Activated T-helper 17 cell treated with anti-CD3 and anti-CD28 coated beads, Interleukin-2, amount 50 U/mL, for 72 hours (primary cell): ENCODE results near the gene TAS2R60. TPM values are rescaled to one million over a fixed set of nuclear protein-coding genes. Genes with fewer than 3 reads are reported as not detected.
"Not testable (repeated sequence)": the region's sequence is repeated elsewhere in the genome, so short reads cannot be mapped to it uniquely, and the experiment has no call there.

Experiments
- ATAC-seq: fragments of 150-1000 bp; cut with Tn5 transposase; replicated peaks from 2 replicates; pipeline ENCODE4 v1.10.0; 2021; ENCODE audit warnings: mild to moderate bottlenecking, moderate library complexity
- H3K27ac Mint-ChIP-seq: one replicate; pipeline ENCODE4 v1.8.0; 2022; ENCODE audit warnings: mixed read lengths
- H3K27me3 Mint-ChIP-seq: one replicate; pipeline ENCODE4 v1.8.0; 2022; ENCODE audit warnings: mixed read lengths
- H3K36me3 Mint-ChIP-seq: one replicate; pipeline ENCODE4 v1.8.0; 2022; ENCODE audit warnings: low read depth, mild to moderate bottlenecking, mixed read lengths
- H3K4me1 Mint-ChIP-seq: one replicate; pipeline ENCODE4 v1.8.0; 2022; ENCODE audit warnings: mixed read lengths
- H3K4me3 Mint-ChIP-seq: one replicate; pipeline ENCODE4 v1.8.0; 2022; ENCODE audit warnings: mild to moderate bottlenecking, mixed read lengths
- H3K9me3 Mint-ChIP-seq: one replicate; pipeline ENCODE4 v1.8.0; 2022; ENCODE audit warnings: mixed read lengths
- total RNA-seq, 2 donors: library from RNA; stranded (reverse); gene quantifications; one replicate each; pipeline ENCODE4 v1.2.3, GENCODE V29; 2022

The TAS2R60 gene
- total RNA-seq, 2 donors from 2014 or later: not detected

GRCh38 chr7:143419880-143420279 is 23.4 kb upstream of the TAS2R60 start:
- no peaks in the 10 kb centered on the region for H3K27me3 Mint-ChIP-seq
- no peaks in the 10 kb centered on the region for H3K9me3 Mint-ChIP-seq
- no peak overlapping the region for H3K4me3 Mint-ChIP-seq
- H3K36me3 Mint-ChIP-seq: no peaks in the 10 kb centered on the region
- no peak for ATAC-seq
- no peaks in the 10 kb centered on the region for H3K4me1 Mint-ChIP-seq
- no peak overlapping the region for H3K27ac Mint-ChIP-seq

GRCh38 chr7:143420624-143421023 is 22.6 kb upstream of the TAS2R60 start:
- not testable (repeated sequence) for H3K9me3 Mint-ChIP-seq, H3K27me3 Mint-ChIP-seq, ATAC-seq, H3K4me3 Mint-ChIP-seq, H3K36me3 Mint-ChIP-seq, H3K4me1 Mint-ChIP-seq, H3K27ac Mint-ChIP-seq

- H3K27ac Mint-ChIP-seq: no peak overlapping the region
- H3K4me3 Mint-ChIP-seq: no peak overlapping the region
- H3K27me3 Mint-ChIP-seq: no peaks in the 10 kb centered on the region
- no peak for ATAC-seq
- H3K4me1 Mint-ChIP-seq: peaks cover 6% of the 10 kb centered on the region
- no peaks in the 10 kb centered on the region for H3K9me3 Mint-ChIP-seq
- no peaks in the 10 kb centered on the region for H3K36me3 Mint-ChIP-seq
Observed at GRCh38 chr7:143422033-143422432, 21.2 kb upstream of the TAS2R60 start.

GRCh38 chr7:143424476-143424875 is 18.8 kb upstream of the TAS2R60 start:
- not testable (repeated sequence) for H3K4me3 Mint-ChIP-seq, H3K4me1 Mint-ChIP-seq, H3K27me3 Mint-ChIP-seq, H3K9me3 Mint-ChIP-seq, ATAC-seq, H3K36me3 Mint-ChIP-seq, H3K27ac Mint-ChIP-seq

GRCh38 chr7:143426479-143427142 is 16.6 kb upstream of the TAS2R60 start:
- peak; percentile 38 for ATAC-seq
- peaks cover 6% of the 10 kb centered on the region for H3K4me1 Mint-ChIP-seq
- H3K4me3 Mint-ChIP-seq: peak overlapping the region; percentile 24
- no peaks in the 10 kb centered on the region for H3K36me3 Mint-ChIP-seq
- H3K27ac Mint-ChIP-seq: peak overlapping the region; percentile 70
- H3K9me3 Mint-ChIP-seq: no peaks in the 10 kb centered on the region
- H3K27me3 Mint-ChIP-seq: no peaks in the 10 kb centered on the region

GRCh38 chr7:143429770-143430698 is 13.2 kb upstream of the TAS2R60 start:
- Mint-ChIP-seq H3K9me3 (no peaks in the 10 kb centered on the region), H3K27ac (no peak overlapping the region), H3K4me1 (peaks cover 6% of the 10 kb centered on the region), H3K27me3 (no peaks in the 10 kb centered on the region), H3K36me3 (no peaks in the 10 kb centered on the region), H3K4me3 (no peak overlapping the region)
- ATAC-seq: no peak

- H3K36me3 Mint-ChIP-seq: no peaks in the 10 kb centered on the region
- H3K9me3 Mint-ChIP-seq: no peaks in the 10 kb centered on the region
- no peaks in the 10 kb centered on the region for H3K27me3 Mint-ChIP-seq
- H3K4me1 Mint-ChIP-seq: peaks cover 6% of the 10 kb centered on the region
- peak overlapping the region; percentile 37 for H3K27ac Mint-ChIP-seq
- no peak overlapping the region for H3K4me3 Mint-ChIP-seq
- no peak for ATAC-seq
Observed at GRCh38 chr7:143431109-143431508, 12.1 kb upstream of the TAS2R60 start.

- Mint-ChIP-seq H3K36me3 (no peaks in the 10 kb centered on the region), H3K27me3 (no peaks in the 10 kb centered on the region), H3K4me3 (no peak overlapping the region), H3K27ac (no peak overlapping the region), H3K9me3 (no peaks in the 10 kb centered on the region), H3K4me1 (peaks cover 11% of the 10 kb centered on the region)
- no peak for ATAC-seq
Observed at GRCh38 chr7:143433759-143434158, 9.5 kb upstream of the TAS2R60 start.

- Mint-ChIP-seq H3K36me3 (no peaks in the 10 kb centered on the region), H3K27ac (no peak overlapping the region), H3K9me3 (no peaks in the 10 kb centered on the region), H3K4me1 (peaks cover 13% of the 10 kb centered on the region), H3K4me3 (no peak overlapping the region), H3K27me3 (no peaks in the 10 kb centered on the region)
- ATAC-seq: no peak
Observed at GRCh38 chr7:143434660-143435059, 8.6 kb upstream of the TAS2R60 start.

- peak overlapping the region; percentile 34 for H3K27ac Mint-ChIP-seq
- no peaks in the 10 kb centered on the region for H3K9me3 Mint-ChIP-seq
- peaks cover 16% of the 10 kb centered on the region for H3K4me1 Mint-ChIP-seq
- H3K4me3 Mint-ChIP-seq: no peak overlapping the region
- no peaks in the 10 kb centered on the region for H3K36me3 Mint-ChIP-seq
- no peak for ATAC-seq
- H3K27me3 Mint-ChIP-seq: no peaks in the 10 kb centered on the region
Observed at GRCh38 chr7:143435266-143435665, 8.0 kb upstream of the TAS2R60 start.

GRCh38 chr7:143436325-143436946 is 6.8 kb upstream of the TAS2R60 start:
- H3K27ac Mint-ChIP-seq: no peak overlapping the region
- no peaks in the 10 kb centered on the region for H3K27me3 Mint-ChIP-seq
- H3K4me1 Mint-ChIP-seq: peaks cover 16% of the 10 kb centered on the region
- ATAC-seq: no peak
- no peak overlapping the region for H3K4me3 Mint-ChIP-seq
- H3K9me3 Mint-ChIP-seq: no peaks in the 10 kb centered on the region
- no peaks in the 10 kb centered on the region for H3K36me3 Mint-ChIP-seq

GRCh38 chr7:143437578-143437977 is 5.7 kb upstream of the TAS2R60 start:
- Mint-ChIP-seq H3K4me1 (peaks cover 16% of the 10 kb centered on the region), H3K9me3 (no peaks in the 10 kb centered on the region), H3K27me3 (no peaks in the 10 kb centered on the region), H3K4me3 (peak overlapping the region; percentile 35), H3K36me3 (no peaks in the 10 kb centered on the region), H3K27ac (peak overlapping the region; percentile 72)
- peak; percentile 29 for ATAC-seq

- Mint-ChIP-seq H3K27me3 (no peaks in the 10 kb centered on the region), H3K36me3 (no peaks in the 10 kb centered on the region), H3K9me3 (no peaks in the 10 kb centered on the region), H3K4me3 (no peak overlapping the region), H3K4me1 (peaks cover 16% of the 10 kb centered on the region), H3K27ac (no peak overlapping the region)
- ATAC-seq: no peak
Observed at GRCh38 chr7:143439866-143440265, 3.4 kb upstream of the TAS2R60 start.

GRCh38 chr7:143444063-143444782 is 970 bp downstream of the TAS2R60 start:
- Mint-ChIP-seq H3K27ac (no peak overlapping the region), H3K4me1 (peaks cover 5% of the 10 kb centered on the region), H3K4me3 (no peak overlapping the region), H3K27me3 (no peaks in the 10 kb centered on the region), H3K36me3 (no peaks in the 10 kb centered on the region), H3K9me3 (no peaks in the 10 kb centered on the region)
- no peak for ATAC-seq
